GM12891 (cell line): ENCODE data around the gene CABCOCO1.
"Not testable (repeated sequence)": the region's sequence is repeated elsewhere in the genome, so short reads cannot be mapped to it uniquely, and the experiment has no call there.

ENCODE experiments used
- POLR2A ChIP-seq: IDR thresholded peaks from 2 replicates; pipeline ENCODE4 v1.6.1; 2011; ENCODE audit warnings: low read depth, low read length, control low read depth
- POLR2AphosphoS5 ChIP-seq: IDR thresholded peaks from 2 replicates; pipeline ENCODE4 v1.6.1; 2011; ENCODE audit warnings: low read depth, low read length, control low read depth
- POU2F2 ChIP-seq: IDR thresholded peaks from 2 replicates; pipeline ENCODE4 v1.6.1; 2011; ENCODE audit warnings: low read depth, mild to moderate bottlenecking, control low read depth, low read length, moderate library complexity
- TAF1 ChIP-seq: IDR thresholded peaks from 2 replicates; pipeline ENCODE4 v1.6.1; 2011; ENCODE audit warnings: low read depth, low read length, control low read depth

- TF ChIP-seq POLR2AphosphoS5, POLR2A, POU2F2, TAF1: not testable (repeated sequence)
Observed at GRCh38 chr10:61725221-61725620, 62.5 kb downstream of the CABCOCO1 start.
